Measurements from ENCODE around the gene ITGB3. TPM values are rescaled to one million over a fixed set of nuclear protein-coding genes. Genes with fewer than 3 reads are reported as not detected.
A peak's percentile ranks its signal among the peaks of the same experiment; 100 is the strongest.

ITGB3 gene
- total and polyA plus RNA-seq, 2 of the 4 experiments (the other 2 are of a cell fraction), result 9.8 to 17.6 TPM

DNA sequence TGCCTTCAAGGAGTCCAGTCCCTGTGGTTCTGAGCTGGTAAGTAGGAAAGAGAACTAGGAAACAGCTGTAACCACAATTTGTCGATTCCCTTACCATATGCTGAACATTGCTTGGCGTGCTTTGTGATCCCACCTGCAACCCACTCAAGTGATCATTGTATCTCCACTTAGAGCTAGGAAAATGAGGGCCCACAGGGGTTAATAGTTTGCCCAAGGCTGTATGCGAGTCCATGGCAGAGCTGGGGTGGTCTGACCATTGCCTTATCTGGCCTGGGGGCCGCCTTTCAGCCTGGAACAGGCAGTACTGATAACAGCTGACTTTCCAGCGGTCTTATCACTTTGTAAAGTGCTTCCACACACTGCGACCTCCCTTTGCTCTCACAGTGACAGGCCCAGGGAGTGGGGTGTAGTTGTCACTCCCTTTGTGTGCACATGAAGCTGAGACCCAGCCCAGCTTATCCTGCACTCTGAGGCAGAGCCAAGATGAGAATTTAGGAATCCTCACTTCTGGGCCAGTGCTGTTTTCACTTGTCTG is 34.7 kb upstream of the ITGB3 start:
- TF ChIP-seq ELK1 (IDR thresholded peaks at IDR 0.05; ENCODE audit: borderline replicate concordance, low read depth, low read length) (no peak), MAFK (IDR thresholded peaks at IDR 0.05; ENCODE audit: low read depth, low read length) (no peak), RFX5 (IDR thresholded peaks at IDR 0.05; ENCODE audit: low read depth, low read length) (no peak)
- TF ChIP-seq, protein P1, sequence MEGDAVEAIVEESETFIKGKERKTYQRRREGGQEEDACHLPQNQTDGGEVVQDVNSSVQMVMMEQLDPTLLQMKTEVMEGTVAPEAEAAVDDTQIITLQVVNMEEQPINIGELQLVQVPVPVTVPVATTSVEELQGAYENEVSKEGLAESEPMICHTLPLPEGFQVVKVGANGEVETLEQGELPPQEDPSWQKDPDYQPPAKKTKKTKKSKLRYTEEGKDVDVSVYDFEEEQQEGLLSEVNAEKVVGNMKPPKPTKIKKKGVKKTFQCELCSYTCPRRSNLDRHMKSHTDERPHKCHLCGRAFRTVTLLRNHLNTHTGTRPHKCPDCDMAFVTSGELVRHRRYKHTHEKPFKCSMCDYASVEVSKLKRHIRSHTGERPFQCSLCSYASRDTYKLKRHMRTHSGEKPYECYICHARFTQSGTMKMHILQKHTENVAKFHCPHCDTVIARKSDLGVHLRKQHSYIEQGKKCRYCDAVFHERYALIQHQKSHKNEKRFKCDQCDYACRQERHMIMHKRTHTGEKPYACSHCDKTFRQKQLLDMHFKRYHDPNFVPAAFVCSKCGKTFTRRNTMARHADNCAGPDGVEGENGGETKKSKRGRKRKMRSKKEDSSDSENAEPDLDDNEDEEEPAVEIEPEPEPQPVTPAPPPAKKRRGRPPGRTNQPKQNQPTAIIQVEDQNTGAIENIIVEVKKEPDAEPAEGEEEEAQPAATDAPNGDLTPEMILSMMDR (conservative IDR thresholded peaks at IDR 0.05; ENCODE audit: low read depth, low read length), result no peak
- no peak overlapping the region for H3K9ac ChIP-seq (ENCODE audit: low read depth, low read length)
- ChIA-PET POLR2A (ENCODE audit: unreplicated experiment) (no interaction called here), CTCF (no interaction called here)
- H3K4me1 ChIP-seq (ENCODE audit: control insufficient read depth, insufficient read depth, low read length), result peaks cover 6% of the 10 kb centered on the region
- ATAC-seq (ENCODE audit: low read depth), result no peak
- H2BK15ac ChIP-seq (ENCODE audit: low read depth, low read length), result no peak overlapping the region
- H2BK120ac ChIP-seq (ENCODE audit: low read depth, low read length), result no peak overlapping the region
- no peaks in the 10 kb centered on the region for H3K36me3 ChIP-seq (ENCODE audit: control insufficient read depth, insufficient read depth, low read length)
- H2BK20ac ChIP-seq (ENCODE audit: low read depth, low read length), result no peak overlapping the region
- 0 out of 2 replicates have a peak overlapping the region, but pooled peaks have one; percentile 1 for H3K4ac ChIP-seq (ENCODE audit: low read depth, low read length)
- no peak overlapping the region for H3K27ac ChIP-seq (ENCODE audit: insufficient read depth, low read length)
- H3K9me1 ChIP-seq (ENCODE audit: insufficient read depth, low read length), result no peaks in the 10 kb centered on the region; the same call in 1 of the 2 replicates
- no peaks in the 10 kb centered on the region for H4K20me1 ChIP-seq (ENCODE audit: insufficient read depth, low read length)
- H3K23ac ChIP-seq (ENCODE audit: low read depth, low read length), result peak overlapping the region; percentile 33; the same call in 1 of the 2 replicates
- no peak overlapping the region for H4K5ac ChIP-seq (ENCODE audit: low read depth, low read length)
- no peak overlapping the region; the same call in 1 of the 2 replicates for H4K91ac ChIP-seq (ENCODE audit: insufficient read depth, low read depth, low read length)
- H3K79me1 ChIP-seq (ENCODE audit: low read depth in 1 of 2, low read length in 2 of 2), result no peaks in the 10 kb centered on the region
- no peaks in the 10 kb centered on the region for H3K9me3 ChIP-seq (ENCODE audit: control insufficient read depth, insufficient read depth, low read length)
- in situ Hi-C loops (cut with MboI; ENCODE audit: low sequenced_read_pairs), result no loop called here
- no peak overlapping the region for H3K14ac ChIP-seq (replicated peaks; ENCODE audit: low read depth, low read length)
- no CpG with 5 or more reads among the region's 6 CpGs for WGBS, 2 experiments (ENCODE audit: extremely low coverage in 2 of 2, insufficient read length in 1 of 2)
- H3K56ac ChIP-seq (ENCODE audit: extremely low read depth, insufficient read depth, low read length), result no peak overlapping the region
- DNase-seq, result no peak
- H3K18ac ChIP-seq (ENCODE audit: low read depth, low read length), result no peak overlapping the region
- peak overlapping the region; percentile 13; the same call in 1 of the 2 replicates for H2AK5ac ChIP-seq (ENCODE audit: low read depth, low read length)
- H3K4me3 ChIP-seq (ENCODE audit: insufficient read depth, low read depth, low read length), result no peak overlapping the region
- dilution Hi-C loops (cut with HindIII; ENCODE audit: low sequenced_read_pairs, unreplicated experiment), result no loop called here
- H2AK9ac ChIP-seq (replicated peaks; ENCODE audit: low read depth, low read length, poor library complexity), result no peak overlapping the region
- H3K4me2 ChIP-seq (ENCODE audit: low read depth, low read length), result no peak overlapping the region
- BruUV-seq (replicated peaks), result no TSS peak
- H3K27me3 ChIP-seq (ENCODE audit: control insufficient read depth, insufficient read depth, low read length), result no peaks in the 10 kb centered on the region
- no peak overlapping the region for H4K8ac ChIP-seq (ENCODE audit: low read depth in 2 of 2, low read length in 2 of 2)
- no peak overlapping the region for H2AFZ ChIP-seq (replicated peaks; ENCODE audit: low read length, poor library complexity)
- H2BK5ac ChIP-seq (ENCODE audit: low read depth, low read length, poor library complexity, severe bottlenecking), result no peak overlapping the region
- intact Hi-C loops (cut with micrococcal nuclease), result no loop called here
